HG02610 (cell line): ENCODE measurements around the gene DIO3.
"Not testable (repeated sequence)": the region's sequence is repeated elsewhere in the genome, so short reads cannot be mapped to it uniquely, and the experiment has no call there.

Source experiments
- ATAC-seq: cut with Tn5 transposase; IDR thresholded peaks from one replicate; pipeline ENCODE4 v1.9.1; 2021; ENCODE audit warnings: mild to moderate bottlenecking, moderate library complexity; ENCODE audit not compliant: unreplicated experiment

The DIO3 gene

GRCh38 chr14:101557811-101558738, 3.2 kb upstream of the DIO3 start:
- no peak for ATAC-seq

GRCh38 chr14:101558739-101559240, 2.5 kb upstream of the DIO3 start:
- no peak for ATAC-seq

- ATAC-seq = no peak
These were observed 2.1 kb upstream of the DIO3 start for GRCh38 chr14:101559250-101559623.

- ATAC-seq = no peak
These were observed 1.4 kb upstream of the DIO3 start for GRCh38 chr14:101559624-101560533.

GRCh38 chr14:101560534-101561113, 671 bp upstream of the DIO3 start:
- no peak for ATAC-seq

GRCh38 chr14:101561897-101562490, 699 bp downstream of the DIO3 start:
- no peak for ATAC-seq

GRCh38 chr14:101562659-101563351, 1.5 kb downstream of the DIO3 start:
- ATAC-seq = no peak

GRCh38 chr14:101563352-101563653, 2.0 kb downstream of the DIO3 start:
- ATAC-seq = no peak

- ATAC-seq = no peak
These were observed 2.6 kb downstream of the DIO3 start for GRCh38 chr14:101563654-101564443.

GRCh38 chr14:101564444-101564776, 3.1 kb downstream of the DIO3 start:
- no peak for ATAC-seq

GRCh38 chr14:101564819-101565698, 3.8 kb downstream of the DIO3 start:
- ATAC-seq = no peak

GRCh38 chr14:101567252-101567651, 6.0 kb downstream of the DIO3 start:
- ATAC-seq = no peak

GRCh38 chr14:101571004-101571403, 9.7 kb downstream of the DIO3 start:
- ATAC-seq = no peak

GRCh38 chr14:101572526-101572925, 11.2 kb downstream of the DIO3 start:
- ATAC-seq = not testable (repeated sequence)

GRCh38 chr14:101573289-101573688, 12.0 kb downstream of the DIO3 start:
- ATAC-seq = no peak

GRCh38 chr14:101575581-101575980, 14.3 kb downstream of the DIO3 start:
- no peak for ATAC-seq

GRCh38 chr14:101577221-101577909, 16.1 kb downstream of the DIO3 start:
- no peak for ATAC-seq

GRCh38 chr14:101578489-101578888, 17.2 kb downstream of the DIO3 start:
- no peak for ATAC-seq
